ENCODE measurements around the gene RAF1.
"Not testable (repeated sequence)": the region's sequence is repeated elsewhere in the genome, so short reads cannot be mapped to it uniquely, and the experiment has no call there.

GRCh38 chr3:12701601-12702000 lies 37.7 kb upstream of the RAF1 start:
- TF ChIP-seq CTCF (IDR thresholded peaks at IDR 0.05) = not testable (repeated sequence)
- TF ChIP-seq POLR2A (IDR thresholded peaks at IDR 0.05) = peak in 1 of 2 donors; percentile 16
